IMR-90 (cell line): ENCODE measurements around the gene CLDN7. TPM values are rescaled to one million over a fixed set of nuclear protein-coding genes. Genes with fewer than 3 reads are reported as not detected.

ENCODE experiments used
- ATAC-seq: fragments of 200-7000 bp; cut with Tn5 transposase; 2 replicates; pipeline ENCODE4 v1.9.1; 2020; ENCODE audit warnings: low read depth, mild to moderate bottlenecking, moderate library complexity
- BruUV-seq: library from RNA; stranded (reverse); fragments of 400-500 nt; replicated peaks from 2 replicates; lab custom pipeline; 2021; lab: Mats Ljungman, UMichigan
- CTCF ChIA-PET: fragments of 300-600 bp; formaldehyde crosslinking; extraction: SDS; loops from one replicate; lab custom pipeline; 2021; ENCODE audit warnings: antibody characterized with exemption; lab: Yijun Ruan, JAX
- POLR2A ChIA-PET: fragments of 300-600 bp; sonication (Branson Sonifier 250); formaldehyde crosslinking; loops from one replicate; lab custom pipeline; 2022; ENCODE audit warnings: antibody characterized with exemption; ENCODE audit not compliant: unreplicated experiment; lab: Charles Lee
- DNase-seq: peaks from one replicate; pipeline ENCODE4 v3.0.0; 2013
- H2AFZ ChIP-seq: replicated peaks from 2 replicates; pipeline ENCODE3; 2013; ENCODE audit warnings: low read length, mild to moderate bottlenecking; ENCODE audit not compliant: poor library complexity
- H2AK5ac ChIP-seq: 2 replicates; pipeline ENCODE4 v1.6.1; 2013; ENCODE audit warnings: low read depth, low read length, inconsistent platforms
- H2AK9ac ChIP-seq: replicated peaks from 2 replicates; pipeline ENCODE3; 2013; ENCODE audit warnings: mild to moderate bottlenecking, low read depth, low read length, moderate library complexity; ENCODE audit not compliant: poor library complexity
- H2BK120ac ChIP-seq: 2 replicates; pipeline ENCODE4 v1.6.1; 2013; ENCODE audit warnings: low read depth, low read length, inconsistent platforms
- H2BK15ac ChIP-seq: 3 replicates; pipeline ENCODE4 v1.6.1; 2013; ENCODE audit warnings: low read depth, low read length, inconsistent platforms
- H2BK20ac ChIP-seq: 2 replicates; pipeline ENCODE4 v1.6.1; 2013; ENCODE audit warnings: low read depth, mild to moderate bottlenecking, inconsistent platforms, low read length, moderate library complexity
- H2BK5ac ChIP-seq: 2 replicates; pipeline ENCODE4 v1.6.1; 2013; ENCODE audit warnings: mild to moderate bottlenecking, low read depth, low read length, inconsistent platforms; ENCODE audit not compliant: poor library complexity, severe bottlenecking
- H3K14ac ChIP-seq: replicated peaks from 2 replicates; pipeline ENCODE4 v1.6.1; 2013; ENCODE audit warnings: low read depth, low read length, inconsistent platforms
- H3K18ac ChIP-seq: 2 replicates; pipeline ENCODE4 v1.6.1; 2013; ENCODE audit warnings: low read depth, low read length, control low read depth
- H3K23ac ChIP-seq: 2 replicates; pipeline ENCODE4 v1.6.1; 2013; ENCODE audit warnings: low read depth, low read length, inconsistent platforms
- H3K27ac ChIP-seq: 2 replicates; pipeline ENCODE4 v1.5.1; 2013; ENCODE audit warnings: mild to moderate bottlenecking, control low read depth, low read length; ENCODE audit not compliant: insufficient read depth
- H3K27me3 ChIP-seq: 2 replicates; pipeline ENCODE4 v1.6.1; 2013; ENCODE audit warnings: low read length; ENCODE audit not compliant: control insufficient read depth, insufficient read depth
- H3K36me3 ChIP-seq: 2 replicates; pipeline ENCODE4 v1.6.1; 2013; ENCODE audit warnings: low read length, mixed read lengths; ENCODE audit not compliant: control insufficient read depth, insufficient read depth
- H3K4ac ChIP-seq: 2 replicates; pipeline ENCODE4 v1.6.1; 2013; ENCODE audit warnings: low read depth, low read length, inconsistent platforms
- H3K4me1 ChIP-seq: 2 replicates; pipeline ENCODE4 v1.6.1; 2013; ENCODE audit warnings: low read length, mixed read lengths; ENCODE audit not compliant: control insufficient read depth, insufficient read depth
- H3K4me2 ChIP-seq: 2 replicates; pipeline ENCODE4 v1.6.1; 2013; ENCODE audit warnings: low read depth, mild to moderate bottlenecking, control low read depth, low read length, moderate library complexity
- H3K4me3 ChIP-seq: 2 replicates; pipeline ENCODE4 v1.5.1; 2013; ENCODE audit warnings: low read depth, mild to moderate bottlenecking, control low read depth, low read length, moderate library complexity; ENCODE audit not compliant: insufficient read depth
- H3K56ac ChIP-seq: 2 replicates; pipeline ENCODE4 v1.6.1; 2013; ENCODE audit warnings: low read length, inconsistent platforms; ENCODE audit not compliant: insufficient read depth; ENCODE audit errors: extremely low read depth
- H3K79me1 ChIP-seq, 2 experiments: 2 replicates each; pipeline ENCODE4 v1.6.1; 2013; ENCODE audit warnings: low read length in 2 of 2, inconsistent platforms in 1 of 2, low read depth in 1 of 2
- H3K9ac ChIP-seq: 2 replicates; pipeline ENCODE4 v1.6.1; 2013; ENCODE audit warnings: low read depth, low read length, control low read depth
- H3K9me1 ChIP-seq: 2 replicates; pipeline ENCODE4 v1.6.1; 2013; ENCODE audit warnings: low read length, inconsistent platforms; ENCODE audit not compliant: insufficient read depth
- H3K9me3 ChIP-seq: 2 replicates; pipeline ENCODE4 v1.6.1; 2013; ENCODE audit warnings: low read length; ENCODE audit not compliant: control insufficient read depth, insufficient read depth
- H4K20me1 ChIP-seq: 2 replicates; pipeline ENCODE4 v1.6.1; 2013; ENCODE audit warnings: low read length, inconsistent platforms; ENCODE audit not compliant: insufficient read depth
- H4K5ac ChIP-seq: 2 replicates; pipeline ENCODE4 v1.6.1; 2013; ENCODE audit warnings: mild to moderate bottlenecking, low read depth, low read length, control low read depth
- H4K8ac ChIP-seq, 2 experiments: 2 replicates each; pipeline ENCODE4 v1.6.1; 2013; ENCODE audit warnings: low read depth in 2 of 2, low read length in 2 of 2, control low read depth in 1 of 2, inconsistent platforms in 1 of 2
- H4K91ac ChIP-seq: 2 replicates; pipeline ENCODE4 v1.6.1; 2013; ENCODE audit warnings: low read depth, low read length, inconsistent platforms; ENCODE audit not compliant: insufficient read depth
- CEBPB ChIP-seq: IDR thresholded peaks from 2 replicates; pipeline ENCODE4 v1.6.1; 2012; ENCODE audit warnings: low read depth, low read length, improper control_type of control experiment
- CHD1 ChIP-seq: IDR thresholded peaks from 2 replicates; pipeline ENCODE4 v1.6.1; 2012; ENCODE audit warnings: low read depth, low read length, improper control_type of control experiment
- MXI1 ChIP-seq: IDR thresholded peaks from 2 replicates; pipeline ENCODE4 v1.6.1; 2012; ENCODE audit warnings: low read depth, mild to moderate bottlenecking, low read length, moderate library complexity, borderline replicate concordance
- POLR2A ChIP-seq: IDR thresholded peaks from 2 replicates; pipeline ENCODE4 v1.6.1; 2012; ENCODE audit warnings: mild to moderate bottlenecking, low read depth, low read length
- RAD21 ChIP-seq: IDR thresholded peaks from 2 replicates; pipeline ENCODE4 v1.6.1; 2012; ENCODE audit warnings: low read length, improper control_type of control experiment
- SMC3 ChIP-seq: fragments of 150-350 bp; IDR thresholded peaks from 2 replicates; pipeline ENCODE4 v1.6.1; 2016; ENCODE audit warnings: low read depth, mild to moderate bottlenecking, antibody characterized with exemption, low read length, moderate library complexity
- WGBS, 2 experiments: methylation state at CpG; one replicate each; pipeline versions ENCODE4 v1.1.5 to v1.1.7; 2013; ENCODE audit warnings: missing lambda C conversion rate in 2 of 2; ENCODE audit not compliant: insufficient read length in 1 of 2; ENCODE audit errors: extremely low coverage in 2 of 2; 5-methylcytosine and 5-hydroxymethylcytosine counted together
- dilution Hi-C: fragments of 300-500 bp; cut with HindIII; formaldehyde crosslinking; loops from one replicate; pipeline ENCODE4 v1.14.3; 2018; ENCODE audit warnings: low sequenced_read_pairs; ENCODE audit not compliant: unreplicated experiment
- in situ Hi-C: fragments of 300-500 bp; cut with MboI; formaldehyde crosslinking; loops from 3 replicates; pipeline ENCODE4 v1.14.3; 2019; ENCODE audit warnings: low sequenced_read_pairs, inconsistent platforms, mixed read lengths
- intact Hi-C: fragments of 100-400 bp; cut with micrococcal nuclease; formaldehyde crosslinking; loops from 2 replicates; pipeline ENCODE4 v1.10.0; 2022
- polyA plus RNA-seq, 3 experiments: library from polyadenylated mRNA; depleted of rRNA; stranded (reverse); fragments of >200 nt; gene quantifications; 2 replicates each; pipeline ENCODE4 v1.2.3, GENCODE V29; 2012; ENCODE audit warnings: low replicate concordance in 1 of 3
- total RNA-seq: library from RNA; depleted of rRNA; stranded (reverse); fragments of >200 nt; gene quantifications from 2 replicates; pipeline ENCODE4 v1.2.3, GENCODE V29; 2012
- TF ChIP-seq, protein P1 (sequence below): fragments of 150-350 bp; IDR thresholded peaks from 2 replicates; pipeline ENCODE4 v1.6.1; 2017; ENCODE audit warnings: mild to moderate bottlenecking, antibody characterized with exemption, low read length, low read depth
- TF ChIP-seq, protein P2 (sequence below): conservative IDR thresholded peaks from 2 replicates; pipeline ENCODE4 v1.5.1; 2012; ENCODE audit warnings: mild to moderate bottlenecking, low read depth, low read length, improper control_type of control experiment

Gene CLDN7
- total and polyA plus RNA-seq, 2 of the 4 experiments (the other 2 are of a cell fraction): 1.4 TPM

DNA sequence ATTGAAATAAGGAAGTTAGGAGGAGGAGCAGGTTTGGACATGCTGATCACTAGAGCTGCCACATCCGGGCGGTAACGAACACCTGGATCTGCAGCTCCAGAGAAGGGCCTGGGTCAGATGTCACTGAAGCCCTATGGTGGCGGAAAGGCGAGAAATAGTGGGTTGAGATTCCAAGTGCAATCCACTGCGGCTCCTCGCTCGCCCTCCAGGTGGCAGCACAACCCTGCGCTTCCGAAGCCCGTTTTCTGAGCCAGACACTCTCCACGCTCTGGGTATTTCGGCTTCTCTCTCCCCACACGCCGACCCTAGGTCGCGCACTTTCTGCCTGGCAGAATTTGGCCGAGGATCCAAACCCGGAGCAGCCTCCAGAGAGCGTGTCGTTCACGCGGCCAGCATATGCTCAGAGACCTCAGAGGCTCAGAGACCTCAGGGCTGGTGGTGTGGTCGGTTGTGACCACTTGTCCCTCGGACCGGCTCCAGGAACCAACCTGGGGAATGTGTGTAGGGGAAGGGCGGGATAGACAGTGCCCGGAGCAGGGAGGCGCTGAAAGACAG is 18.3 kb upstream of the CLDN7 start:
- Histone ChIP-seq H3K14ac (no peak overlapping the region), H3K9me1 (no peaks in the 10 kb centered on the region), H2AFZ (peak overlapping the region; percentile 91), H4K91ac (no peak overlapping the region), H4K5ac (no peak overlapping the region), H2BK15ac (no peak overlapping the region), H3K4ac (no peak overlapping the region), H2BK20ac (no peak overlapping the region), H4K8ac (no peak overlapping the region), H2BK120ac (no peak overlapping the region), H3K18ac (no peak overlapping the region), H3K4me1 (peaks cover 2% of the 10 kb centered on the region; the same call in 1 of the 2 replicates), H3K23ac (no peak overlapping the region), H3K27ac (no peak overlapping the region), H3K27me3 (peaks cover 22% of the 10 kb centered on the region; the same call in 1 of the 2 replicates), H3K4me2 (peak overlapping the region; percentile 81), H3K4me3 (peak overlapping the region; percentile 11; the same call in 1 of the 2 replicates), H3K9me3 (no peaks in the 10 kb centered on the region), H2AK5ac (no peak overlapping the region), H2BK5ac (no peak overlapping the region), H4K20me1 (no peaks in the 10 kb centered on the region), H3K9ac (no peak overlapping the region), H2AK9ac (no peak overlapping the region), H3K79me1 (no peaks in the 10 kb centered on the region), H3K36me3 (no peaks in the 10 kb centered on the region), H3K56ac (no peak overlapping the region)
- dilution Hi-C loops: no loop called here
- intact Hi-C loops: loop anchor here (1.0 to 2.0 kb wide), 4 partner anchors 16 to 308 kb away; partner anchors contain the start of gene SENP3
- DNase-seq: peak; percentile 68
- CTCF ChIA-PET: interaction anchor here (0.6 to 2.7 kb wide), 3 partner anchors 9 to 16 kb away, joined by 5 to 17 read pairs (median 6); no protein-coding TSS in a partner anchor
- TF ChIP-seq, protein P1, sequence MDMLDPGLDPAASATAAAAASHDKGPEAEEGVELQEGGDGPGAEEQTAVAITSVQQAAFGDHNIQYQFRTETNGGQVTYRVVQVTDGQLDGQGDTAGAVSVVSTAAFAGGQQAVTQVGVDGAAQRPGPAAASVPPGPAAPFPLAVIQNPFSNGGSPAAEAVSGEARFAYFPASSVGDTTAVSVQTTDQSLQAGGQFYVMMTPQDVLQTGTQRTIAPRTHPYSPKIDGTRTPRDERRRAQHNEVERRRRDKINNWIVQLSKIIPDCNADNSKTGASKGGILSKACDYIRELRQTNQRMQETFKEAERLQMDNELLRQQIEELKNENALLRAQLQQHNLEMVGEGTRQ: no peak
- 0 out of 2 replicates have a peak, but pooled peaks have one; percentile 34 for TF ChIP-seq CHD1
- TF ChIP-seq, protein P2, sequence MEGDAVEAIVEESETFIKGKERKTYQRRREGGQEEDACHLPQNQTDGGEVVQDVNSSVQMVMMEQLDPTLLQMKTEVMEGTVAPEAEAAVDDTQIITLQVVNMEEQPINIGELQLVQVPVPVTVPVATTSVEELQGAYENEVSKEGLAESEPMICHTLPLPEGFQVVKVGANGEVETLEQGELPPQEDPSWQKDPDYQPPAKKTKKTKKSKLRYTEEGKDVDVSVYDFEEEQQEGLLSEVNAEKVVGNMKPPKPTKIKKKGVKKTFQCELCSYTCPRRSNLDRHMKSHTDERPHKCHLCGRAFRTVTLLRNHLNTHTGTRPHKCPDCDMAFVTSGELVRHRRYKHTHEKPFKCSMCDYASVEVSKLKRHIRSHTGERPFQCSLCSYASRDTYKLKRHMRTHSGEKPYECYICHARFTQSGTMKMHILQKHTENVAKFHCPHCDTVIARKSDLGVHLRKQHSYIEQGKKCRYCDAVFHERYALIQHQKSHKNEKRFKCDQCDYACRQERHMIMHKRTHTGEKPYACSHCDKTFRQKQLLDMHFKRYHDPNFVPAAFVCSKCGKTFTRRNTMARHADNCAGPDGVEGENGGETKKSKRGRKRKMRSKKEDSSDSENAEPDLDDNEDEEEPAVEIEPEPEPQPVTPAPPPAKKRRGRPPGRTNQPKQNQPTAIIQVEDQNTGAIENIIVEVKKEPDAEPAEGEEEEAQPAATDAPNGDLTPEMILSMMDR: peak; percentile 96
- no peak for TF ChIP-seq CEBPB
- TF ChIP-seq RAD21: peak; percentile 96
- peak; percentile 72; the same call in 1 of the 2 replicates for TF ChIP-seq MXI1
- TF ChIP-seq SMC3: peak; percentile 94
- peak; percentile 55 for TF ChIP-seq POLR2A
- BruUV-seq: no TSS peak
- 0% methylated on average over 8 of the region's 29 CpGs; no CpG with 5 or more reads in 1 of the 2 experiments for WGBS, 2 experiments
- peak; percentile 83 for ATAC-seq
- POLR2A ChIA-PET: no interaction called here
- in situ Hi-C loops: no loop called here
